CD4-positive, alpha-beta T cell treated with Interleukin-17A for 4 hours (primary cell): ENCODE measurements around the gene PRG3.
"Not testable (repeated sequence)": the region's sequence is repeated elsewhere in the genome, so short reads cannot be mapped to it uniquely, and the experiment has no call there.

ENCODE experiments used
- DNase-seq: peaks from one replicate; pipeline ENCODE4 v3.0.0-alpha.2; 2020; ENCODE audit warnings: mixed read lengths

Gene PRG3

GRCh38 chr11:57357856-57358255 is 23.1 kb downstream of the PRG3 start:
- DNase-seq = no peak

GRCh38 chr11:57357310-57357709 is 23.6 kb downstream of the PRG3 start:
- DNase-seq = no peak

- no peak for DNase-seq
These were observed 24.7 kb downstream of the PRG3 start for GRCh38 chr11:57356268-57356667.

- no peak for DNase-seq
These were observed 26.3 kb downstream of the PRG3 start for GRCh38 chr11:57354699-57355098.

GRCh38 chr11:57353852-57354251 is 27.1 kb downstream of the PRG3 start:
- no peak for DNase-seq

- DNase-seq = no peak
These were observed 27.5 kb downstream of the PRG3 start for GRCh38 chr11:57353446-57353845.

- DNase-seq = no peak
These were observed 27.9 kb downstream of the PRG3 start for GRCh38 chr11:57353036-57353435.

GRCh38 chr11:57349491-57350274 is 31.3 kb downstream of the PRG3 start:
- peak; percentile 76 for DNase-seq

GRCh38 chr11:57348636-57349313 is 32.2 kb downstream of the PRG3 start:
- no peak for DNase-seq

- DNase-seq = no peak
These were observed 32.9 kb downstream of the PRG3 start for GRCh38 chr11:57348052-57348451.

- no peak for DNase-seq
These were observed 33.6 kb downstream of the PRG3 start for GRCh38 chr11:57347336-57347735.

- peak; percentile 85 for DNase-seq
These were observed 35.3 kb downstream of the PRG3 start for GRCh38 chr11:57345555-57346211.

- DNase-seq = no peak
These were observed 36.1 kb downstream of the PRG3 start for GRCh38 chr11:57344826-57345225.

- no peak for DNase-seq
These were observed 37.1 kb downstream of the PRG3 start for GRCh38 chr11:57343825-57344224.

- no peak for DNase-seq
These were observed 38.2 kb downstream of the PRG3 start for GRCh38 chr11:57342702-57343101.

- no peak for DNase-seq
These were observed 39.6 kb downstream of the PRG3 start for GRCh38 chr11:57341250-57341808.

GRCh38 chr11:57340039-57340615 is 40.8 kb downstream of the PRG3 start:
- no peak for DNase-seq

- no peak for DNase-seq
These were observed 41.6 kb downstream of the PRG3 start for GRCh38 chr11:57339328-57339727.

- no peak for DNase-seq
These were observed 42.8 kb downstream of the PRG3 start, which contains the start of gene P2RX3 for GRCh38 chr11:57338142-57338541. P2RX3 (plus strand) TSS chr11:57338352; CDS start chr11:57338551, 199 bp downstream.

GRCh38 chr11:57336856-57337255 is 44.1 kb downstream of the PRG3 start:
- DNase-seq = not testable (repeated sequence)

GRCh38 chr11:57336111-57336666 is 44.8 kb downstream of the PRG3 start:
- peak; percentile 34 for DNase-seq

GRCh38 chr11:57335343-57336110 is 45.4 kb downstream of the PRG3 start, which contains the start of gene SSRP1:
SSRP1 (minus strand) TSS chr11:57335892; CDS start chr11:57335121, 771 bp downstream.
- peak; percentile 89 for DNase-seq
